Left renal pelvis (tissue), 4 donors: ENCODE measurements around the gene TOP3A. TPM values are rescaled to one million over a fixed set of nuclear protein-coding genes. Genes with fewer than 3 reads are reported as not detected.
A peak's percentile ranks its signal among the peaks of the same experiment; 100 is the strongest.

Experiments used
- DNase-seq, 4 donors: peaks; one replicate each; pipeline ENCODE4 v3.0.0-alpha.2; 2013; ENCODE audit warnings: low read depth in 4 of 4, low spot score in 3 of 4
- polyA plus RNA-seq, 4 donors: library from polyadenylated mRNA; unstranded; fragments of 120-200 nt; gene quantifications; one replicate each; pipeline ENCODE4 v1.2.1, GENCODE V29; 2013; ENCODE audit not compliant: insufficient read length in 4 of 4

TOP3A gene
- polyA plus RNA-seq, 4 donors = 35.4 to 52.4 (median 42.5) TPM

DNA sequence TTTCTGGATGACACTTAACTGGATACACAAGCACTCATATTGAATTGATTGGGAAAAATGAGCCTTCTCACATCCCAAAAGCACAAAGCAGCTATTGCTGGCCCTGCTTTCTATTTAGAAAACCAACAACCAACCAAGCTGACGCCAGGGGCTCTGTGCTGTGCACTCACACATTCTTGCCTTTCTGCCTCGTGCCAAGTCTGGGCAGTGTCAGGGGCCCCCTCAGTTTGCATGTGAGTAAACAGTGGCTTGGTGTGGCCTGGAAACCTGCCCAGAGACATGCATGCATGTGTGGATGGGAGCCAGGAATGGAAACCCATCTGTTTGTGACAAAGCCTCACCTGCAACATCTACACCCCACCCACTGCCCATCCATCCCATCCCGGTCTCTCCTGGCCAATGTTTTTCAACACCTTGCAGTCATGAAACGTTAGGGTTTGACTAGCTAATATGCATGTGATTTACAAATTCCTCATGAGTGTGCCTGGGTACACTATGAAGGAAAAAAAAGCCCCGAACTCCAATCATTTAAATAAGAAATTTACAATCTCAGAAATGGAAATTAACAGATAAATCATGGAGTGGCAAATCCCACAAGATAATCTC, 33.9 kb downstream of the TOP3A start:
- no peak for DNase-seq

- DNase-seq = no peak
Observed at GRCh38 chr17:18280249-18280648, 34.5 kb downstream of the TOP3A start.

DNA sequence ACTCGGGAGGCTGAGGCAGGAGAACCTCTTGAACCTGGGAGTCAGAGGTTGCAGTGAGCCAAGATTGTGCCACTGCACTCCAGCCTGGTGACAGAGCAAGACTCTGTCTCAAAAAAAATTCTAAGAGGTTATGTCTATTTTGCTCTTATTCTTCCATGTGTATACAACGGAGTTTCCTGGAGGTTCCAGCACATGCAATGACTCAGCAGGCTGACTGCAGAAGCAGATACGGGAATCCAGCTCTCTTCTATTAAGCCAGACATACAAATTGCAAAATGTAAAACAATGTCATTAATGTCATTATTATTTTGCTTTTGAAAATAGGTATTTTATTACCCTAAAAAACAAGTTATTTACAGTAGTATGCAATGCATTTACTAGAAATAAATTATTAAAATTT, 35.9 kb downstream of the TOP3A start:
- no peak for DNase-seq

GRCh38 chr17:18277076-18277475, 37.7 kb downstream of the TOP3A start:
- DNase-seq = no peak

- DNase-seq = no peak
Observed at GRCh38 chr17:18270046-18270931, 44.5 kb downstream of the TOP3A start.

DNA sequence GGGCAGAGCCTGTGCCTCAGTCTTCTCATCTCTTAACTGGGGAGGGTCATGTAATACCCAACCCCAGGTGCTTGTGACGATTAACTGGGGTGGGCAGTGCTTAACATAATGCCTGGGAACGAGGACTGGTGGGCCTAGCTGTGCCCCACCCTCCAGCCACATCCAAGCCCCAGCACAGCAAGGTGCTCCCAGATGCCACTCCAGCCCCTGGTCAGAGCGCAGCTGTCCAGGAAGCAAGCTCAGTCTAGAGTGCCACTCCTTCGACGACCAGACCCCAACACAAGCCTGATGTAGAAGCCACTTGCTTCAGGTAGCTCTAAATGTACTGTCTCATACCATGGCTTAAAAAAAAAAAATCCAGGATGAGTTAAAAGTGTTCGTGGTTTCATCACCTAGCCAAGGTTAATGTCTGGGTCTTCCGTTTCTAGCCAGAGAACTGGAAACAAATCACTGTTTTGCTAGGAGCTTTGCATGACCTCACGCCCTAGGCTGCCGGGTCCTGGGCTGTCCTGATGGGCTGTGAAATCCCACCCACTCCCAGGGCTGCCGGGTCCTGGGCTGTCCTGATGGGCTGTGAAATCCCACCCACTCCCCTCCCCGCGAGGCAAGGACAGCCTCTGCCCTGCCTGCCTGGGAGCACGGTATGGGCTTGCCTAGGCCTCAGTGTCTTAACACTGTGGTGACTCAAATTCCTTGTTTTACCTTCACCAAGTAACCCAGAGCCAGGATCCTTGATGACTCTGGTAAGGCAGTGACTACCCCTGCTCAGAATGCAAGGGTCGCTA, 46.7 kb downstream of the TOP3A start:
- no peak for DNase-seq

GRCh38 chr17:18267366-18267765, 47.4 kb downstream of the TOP3A start:
- DNase-seq = no peak

- DNase-seq = no peak
Observed at GRCh38 chr17:18263885-18264682, 50.7 kb downstream of the TOP3A start.

- no peak for DNase-seq
Observed at GRCh38 chr17:18262641-18263040, 52.2 kb downstream of the TOP3A start.

DNA sequence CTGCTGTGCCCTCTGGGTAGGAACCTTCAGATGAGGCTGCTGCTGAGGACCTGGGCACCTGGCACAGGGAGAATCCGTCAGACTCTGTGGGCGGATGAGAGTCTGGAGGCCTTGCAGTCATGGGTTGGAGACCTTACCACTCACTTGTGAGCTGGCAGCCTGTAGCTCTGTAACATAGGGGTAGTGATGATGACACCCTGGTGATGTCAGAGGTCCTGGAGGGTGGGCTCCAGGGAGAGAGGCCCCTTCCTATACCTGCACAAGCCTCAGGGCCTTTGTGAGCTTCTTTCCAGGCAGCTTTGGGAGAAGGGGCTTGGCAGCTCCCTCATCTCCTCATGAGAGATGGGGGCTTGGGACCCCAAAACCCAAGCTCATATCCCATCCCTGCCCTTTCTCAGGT, 52.7 kb downstream of the TOP3A start:
- no peak for DNase-seq

GRCh38 chr17:18261659-18262058, 53.1 kb downstream of the TOP3A start:
- DNase-seq = no peak

GRCh38 chr17:18261146-18261515, 53.7 kb downstream of the TOP3A start:
- DNase-seq = no peak

DNA sequence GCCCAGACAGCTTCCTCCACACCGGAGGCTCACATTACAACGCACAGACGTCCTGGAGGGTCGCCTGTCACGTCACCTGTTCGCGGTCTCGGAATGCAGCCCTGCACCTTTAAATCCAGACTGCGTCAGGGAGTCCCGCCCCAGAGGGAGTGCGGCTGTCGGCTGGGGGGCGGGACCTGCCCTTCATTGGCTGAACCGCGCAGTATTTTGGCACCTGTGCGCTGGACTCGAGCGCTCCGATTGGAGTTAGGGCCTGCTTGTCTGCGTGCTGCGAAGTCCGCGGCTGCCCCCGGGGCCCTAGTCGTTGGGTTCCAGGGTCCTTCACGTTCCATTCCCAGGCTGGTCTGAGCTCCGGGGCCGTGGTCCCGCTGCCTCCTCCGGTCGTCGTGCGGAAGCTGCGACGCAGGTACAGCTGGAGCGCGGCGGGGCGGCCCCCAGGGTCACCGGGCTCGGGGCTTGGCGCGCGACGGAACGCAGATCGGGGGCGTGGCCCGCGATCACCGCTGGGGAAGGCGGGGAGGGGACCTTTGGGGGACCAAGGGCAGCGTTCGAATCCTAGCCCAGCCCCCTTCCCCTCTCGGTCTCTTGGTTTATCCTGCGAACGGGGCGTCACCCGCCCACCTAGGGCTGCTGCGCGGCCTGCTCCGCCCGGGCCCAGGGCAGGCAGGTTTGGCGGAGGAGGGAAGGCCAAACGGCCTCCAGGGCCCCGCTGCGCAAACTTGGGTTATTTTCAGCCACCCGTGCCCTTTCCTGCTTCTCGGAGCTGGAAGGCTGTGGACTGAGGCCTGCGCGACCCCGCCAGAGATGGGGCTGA, 54.3 kb downstream of the TOP3A start, which contains the start of gene MIEF2:
MIEF2 (plus strand) TSS at position 331 of the 814 bp plus-strand sequence. CDS start 2,059 bp downstream, outside the sequence.
- DNase-seq = peak; percentile 86 to 91 (median 89)

- DNase-seq = no peak
Observed at GRCh38 chr17:18259621-18260331, 55.0 kb downstream of the TOP3A start.

DNA sequence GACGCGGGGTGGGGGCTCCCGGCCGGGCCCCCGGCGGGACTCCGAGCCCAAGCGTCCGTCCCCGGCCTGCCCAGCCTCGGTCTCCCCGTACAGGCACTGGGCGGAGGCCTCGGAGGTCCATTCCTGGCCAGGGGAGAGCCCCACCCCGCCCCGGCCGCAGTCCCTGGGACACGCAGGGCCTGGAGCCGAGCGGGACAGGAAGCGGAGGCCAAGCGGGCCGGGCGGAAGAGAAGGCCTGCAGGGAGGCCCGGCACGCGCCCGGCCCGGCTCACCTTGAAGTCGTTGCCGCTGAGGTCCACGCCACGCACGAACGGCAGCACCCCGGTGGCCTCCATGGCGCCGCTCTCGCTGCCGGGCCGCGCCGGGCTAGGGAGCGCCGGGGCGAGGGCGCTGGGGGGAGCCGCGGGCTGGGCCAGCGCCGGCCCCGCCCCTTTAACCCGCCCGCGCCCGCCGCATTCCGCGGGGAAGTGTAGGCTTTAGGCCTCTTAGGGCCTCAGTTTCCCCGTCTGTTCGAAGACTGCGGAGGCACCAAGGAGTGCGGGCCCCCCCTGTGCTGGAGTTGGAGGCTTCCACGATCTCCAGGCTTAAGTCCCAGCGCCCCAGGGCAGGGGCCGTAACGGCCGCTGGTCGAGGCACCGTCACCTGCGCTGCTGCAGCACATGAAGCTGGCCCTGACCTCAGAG, 56.3 kb downstream of the TOP3A start, which contains the start of gene FLII:
FLII (minus strand) TSS at position 383 of the 683 bp plus-strand sequence; CDS start at position 335, 48 bp downstream.
- DNase-seq = no peak

GRCh38 chr17:18257982-18258355, 56.8 kb downstream of the TOP3A start:
- DNase-seq = no peak

- DNase-seq = no peak
Observed at GRCh38 chr17:18257268-18257981, 57.4 kb downstream of the TOP3A start.

DNA sequence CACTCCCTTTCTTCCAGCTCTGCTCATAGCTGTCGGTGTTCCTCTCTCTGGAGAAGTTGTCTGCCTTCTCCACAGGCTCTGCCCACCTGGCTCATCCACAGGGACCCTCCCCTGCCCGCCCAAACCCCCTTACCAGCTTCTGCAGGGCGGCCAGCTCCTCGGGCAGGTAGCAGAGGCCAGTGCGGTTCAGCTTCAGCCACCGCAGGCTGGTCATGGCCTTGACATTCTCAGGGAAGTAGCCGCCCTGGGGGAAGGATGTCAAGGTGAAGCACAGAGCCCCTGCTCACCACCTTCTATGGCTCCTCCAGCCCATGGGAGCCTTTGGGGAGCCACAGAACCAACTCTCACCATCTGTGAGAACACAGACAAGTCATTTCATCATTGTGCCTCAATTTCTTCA, 58.0 kb downstream of the TOP3A start:
- DNase-seq = no peak
